Keratinocyte (primary cell): ENCODE data around the gene CELF2.

Experiments
- CTCF ChIP-seq, 3 experiments: IDR thresholded peaks in 1 of 3; conservative IDR thresholded peaks in 1 of 3; optimal IDR thresholded peaks in 1 of 3; 2 replicates in 2 of 3; 3 replicates in 1 of 3; pipeline versions ENCODE3 to v1.5.1; 2011; ENCODE audit warnings: low read length in 3 of 3, mild to moderate bottlenecking in 3 of 3, moderate library complexity in 2 of 3, control low read depth in 1 of 3, inconsistent platforms in 1 of 3; ENCODE audit not compliant: insufficient read depth in 2 of 3; ENCODE audit errors: extremely low read depth in 1 of 3
- EZH2 ChIP-seq: IDR thresholded peaks from one replicate; pipeline ENCODE4 v1.6.1; 2012; ENCODE audit warnings: inconsistent platforms, mild to moderate bottlenecking, low read length, moderate library complexity

GRCh38 chr10:11262494-11263345, 245.0 kb downstream of the CELF2 start:
- TF ChIP-seq EZH2 (no peak), CTCF (optimal IDR thresholded peaks at IDR 0.05 in 1 of 3, IDR thresholded peaks at IDR 0.05 in 1 of 3, conservative IDR thresholded peaks at IDR 0.05 in 1 of 3; ENCODE audit: extremely low read depth in 1 of 3, insufficient read depth in 2 of 3, low read length in 3 of 3) (no peak)
